Neural cell (in vitro differentiated cells): Measurements from ENCODE around the gene ZP1. TPM values are rescaled to one million over a fixed set of nuclear protein-coding genes. Genes with fewer than 3 reads are reported as not detected.

ENCODE experiments used
- H2AFZ ChIP-seq: fragments of 200-600, 300-800 bp; sonication (generic), shearing (Covaris generic); 2 replicates; pipeline ENCODE4 v1.6.0; 2014; ENCODE audit warnings: low read depth, mild to moderate bottlenecking, antibody characterized with exemption, low read length, moderate library complexity
- H3F3A ChIP-seq: fragments of 200-600 bp; shearing (Covaris generic); 2 replicates; pipeline ENCODE4 v1.6.1; 2016; ENCODE audit warnings: mild to moderate bottlenecking, moderate library complexity, mixed read lengths, antibody characterized with exemption, low read length; ENCODE audit not compliant: insufficient read depth, poor library complexity, severe bottlenecking
- H3K27ac ChIP-seq: fragments of 200-600, 300-800 bp; sonication (generic), shearing (Covaris generic); 2 replicates; pipeline ENCODE4 v1.5.1; 2014; ENCODE audit warnings: mild to moderate bottlenecking, low read length, moderate library complexity
- H3K27me3 ChIP-seq: fragments of 300-800, 200-600 bp; sonication (generic), shearing (Covaris generic); 2 replicates; pipeline ENCODE4 v1.6.0; 2014; ENCODE audit warnings: mild to moderate bottlenecking, low read depth, low read length, moderate library complexity; ENCODE audit not compliant: insufficient read depth
- H3K36me3 ChIP-seq: fragments of 300-800, 200-600 bp; sonication (generic), shearing (Covaris generic); 2 replicates; pipeline ENCODE4 v1.5.1; 2014; ENCODE audit warnings: mild to moderate bottlenecking, antibody characterized with exemption, low read length, moderate library complexity; ENCODE audit not compliant: insufficient read depth
- H3K4me2 ChIP-seq: fragments of 300-800, 200-600 bp; sonication (generic), shearing (Covaris generic); 2 replicates; pipeline ENCODE4 v1.6.0; 2014; ENCODE audit warnings: mild to moderate bottlenecking, low read length
- H3K4me3 ChIP-seq: fragments of 300-800, 200-600 bp; sonication (generic), shearing (Covaris generic); 2 replicates; pipeline ENCODE4 v1.5.1; 2014; ENCODE audit warnings: mild to moderate bottlenecking, low read length, moderate library complexity
- H3K79me2 ChIP-seq: fragments of 200-600 bp; shearing (Covaris generic); replicated peaks from 2 replicates; pipeline ENCODE4 v1.6.0; 2014; ENCODE audit warnings: mild to moderate bottlenecking, low read length, moderate library complexity; ENCODE audit not compliant: insufficient read depth
- H3K9ac ChIP-seq: fragments of 300-800, 200-600 bp; sonication (generic), shearing (Covaris generic); 2 replicates; pipeline ENCODE4 v1.6.1; 2016; ENCODE audit warnings: mild to moderate bottlenecking, low read length, mixed read lengths
- H3K9me2 ChIP-seq: fragments of 200-600 bp; shearing (Covaris generic); 2 replicates; pipeline ENCODE4 v1.6.1; 2016; ENCODE audit warnings: mild to moderate bottlenecking, low read length, mixed read lengths; ENCODE audit not compliant: insufficient read depth
- H3K9me3 ChIP-seq: fragments of 200-600, 300-800 bp; sonication (generic), shearing (Covaris generic); 2 replicates; pipeline ENCODE4 v1.6.1; 2016; ENCODE audit warnings: mild to moderate bottlenecking, mixed run types, low read length, moderate library complexity, mixed read lengths
- H4K20me1 ChIP-seq: fragments of 200-600 bp; shearing (Covaris generic); 2 replicates; pipeline ENCODE4 v1.6.1; 2016; ENCODE audit warnings: mild to moderate bottlenecking, mixed run types; ENCODE audit not compliant: insufficient read depth
- EP300 ChIP-seq: fragments of 450-650 bp; conservative IDR thresholded peaks from 2 replicates; pipeline ENCODE4 v1.6.1; 2014; ENCODE audit warnings: antibody characterized with exemption, mild to moderate bottlenecking, moderate library complexity; ENCODE audit not compliant: poor library complexity, severe bottlenecking
- EZH2 ChIP-seq: fragments of 200-600, 300-800 bp; shearing (Covaris generic), sonication (generic); IDR thresholded peaks from 2 replicates; pipeline ENCODE4 v1.6.1; 2014; ENCODE audit warnings: antibody characterized with exemption, low read length, borderline replicate concordance, mild to moderate bottlenecking; ENCODE audit not compliant: insufficient read depth, poor library complexity, severe bottlenecking
- MXI1 ChIP-seq: fragments of 450-650 bp; conservative IDR thresholded peaks from 2 replicates; pipeline ENCODE4 v1.6.1; 2014; ENCODE audit warnings: antibody characterized with exemption, mild to moderate bottlenecking; ENCODE audit not compliant: poor library complexity, severe bottlenecking
- POLR2AphosphoS5 ChIP-seq: IDR thresholded peaks from 2 replicates; pipeline ENCODE4 v1.6.1; 2012
- RAD21 ChIP-seq: fragments of 450-650 bp; conservative IDR thresholded peaks from 2 replicates; pipeline ENCODE4 v1.6.1; 2014; ENCODE audit warnings: antibody characterized with exemption, mild to moderate bottlenecking, moderate library complexity
- REST ChIP-seq: IDR thresholded peaks from 2 replicates; pipeline ENCODE4 v1.6.1; 2012; ENCODE audit warnings: borderline replicate concordance
- SMC3 ChIP-seq: fragments of 450-650 bp; conservative IDR thresholded peaks from 2 replicates; pipeline ENCODE4 v1.6.1; 2014; ENCODE audit warnings: antibody characterized with exemption, mild to moderate bottlenecking, moderate library complexity; ENCODE audit not compliant: poor library complexity
- TAF1 ChIP-seq: IDR thresholded peaks from 2 replicates; pipeline ENCODE4 v1.6.1; 2012; ENCODE audit warnings: low read depth
- polyA plus RNA-seq: library from polyadenylated mRNA; depleted of rRNA; stranded (reverse); fragments of >200 nt; gene quantifications from 2 replicates; pipeline ENCODE4 v1.2.3, GENCODE V29; 2014
- TF ChIP-seq, protein P1 (sequence below): fragments of 450-650 bp; IDR thresholded peaks from 2 replicates; pipeline ENCODE4 v1.5.1; 2014; ENCODE audit warnings: antibody characterized with exemption, mild to moderate bottlenecking, moderate library complexity; ENCODE audit not compliant: poor library complexity, severe bottlenecking

Gene ZP1
- polyA plus RNA-seq, 1 donor from 2014 or later = 1.5 TPM

- Histone ChIP-seq H3K9me3 (no peaks in the 10 kb centered on the region), H3K9ac (peak overlapping the region; percentile 96), H2AFZ (no peak overlapping the region), H3K4me3 (peak overlapping the region; percentile 82), H3K27ac (no peak overlapping the region), H3K36me3 (no peaks in the 10 kb centered on the region), H3F3A (no peaks in the 10 kb centered on the region), H3K79me2 (peaks cover 41% of the 10 kb centered on the region), H3K27me3 (no peaks in the 10 kb centered on the region), H3K4me2 (no peak overlapping the region), H4K20me1 (peaks cover 6% of the 10 kb centered on the region), H3K9me2 (no peaks in the 10 kb centered on the region)
- TF ChIP-seq, protein P1, sequence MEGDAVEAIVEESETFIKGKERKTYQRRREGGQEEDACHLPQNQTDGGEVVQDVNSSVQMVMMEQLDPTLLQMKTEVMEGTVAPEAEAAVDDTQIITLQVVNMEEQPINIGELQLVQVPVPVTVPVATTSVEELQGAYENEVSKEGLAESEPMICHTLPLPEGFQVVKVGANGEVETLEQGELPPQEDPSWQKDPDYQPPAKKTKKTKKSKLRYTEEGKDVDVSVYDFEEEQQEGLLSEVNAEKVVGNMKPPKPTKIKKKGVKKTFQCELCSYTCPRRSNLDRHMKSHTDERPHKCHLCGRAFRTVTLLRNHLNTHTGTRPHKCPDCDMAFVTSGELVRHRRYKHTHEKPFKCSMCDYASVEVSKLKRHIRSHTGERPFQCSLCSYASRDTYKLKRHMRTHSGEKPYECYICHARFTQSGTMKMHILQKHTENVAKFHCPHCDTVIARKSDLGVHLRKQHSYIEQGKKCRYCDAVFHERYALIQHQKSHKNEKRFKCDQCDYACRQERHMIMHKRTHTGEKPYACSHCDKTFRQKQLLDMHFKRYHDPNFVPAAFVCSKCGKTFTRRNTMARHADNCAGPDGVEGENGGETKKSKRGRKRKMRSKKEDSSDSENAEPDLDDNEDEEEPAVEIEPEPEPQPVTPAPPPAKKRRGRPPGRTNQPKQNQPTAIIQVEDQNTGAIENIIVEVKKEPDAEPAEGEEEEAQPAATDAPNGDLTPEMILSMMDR = no peak
- TF ChIP-seq TAF1 (no peak), EZH2 (no peak), RAD21 (no peak), SMC3 (no peak), EP300 (no peak), MXI1 (no peak), REST (no peak), POLR2AphosphoS5 (no peak)
Observed at GRCh38 chr11:60923326-60923725, 56.0 kb downstream of the ZP1 start.

DNA sequence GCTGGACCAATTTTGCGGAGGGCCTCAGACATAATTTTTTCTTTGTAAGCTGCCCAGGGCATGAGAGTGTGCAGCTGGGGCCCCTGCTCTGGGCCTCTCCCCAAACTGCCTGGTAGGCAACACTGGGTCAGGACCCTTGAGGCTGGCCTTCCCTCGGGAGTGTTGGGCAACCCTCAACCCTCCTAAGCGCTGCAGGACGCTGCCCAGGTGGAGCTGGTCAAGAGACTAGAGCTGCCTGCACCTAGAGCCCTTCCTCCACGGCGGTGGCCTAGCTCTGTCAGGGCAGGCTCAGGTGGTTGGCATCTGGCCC, 56.4 kb downstream of the ZP1 start:
- peaks cover 40% of the 10 kb centered on the region for H3K79me2 ChIP-seq
- peak overlapping the region; percentile 68 for H3K4me2 ChIP-seq
- no peaks in the 10 kb centered on the region for H3K9me2 ChIP-seq
- no peak for TF ChIP-seq EP300
- TF ChIP-seq REST = no peak
- TF ChIP-seq SMC3 = no peak
- TF ChIP-seq TAF1 = no peak
- TF ChIP-seq, protein P1 = no peak
- no peak for TF ChIP-seq POLR2AphosphoS5
- no peak for TF ChIP-seq RAD21
- TF ChIP-seq EZH2 = no peak
- TF ChIP-seq MXI1 = no peak
- no peaks in the 10 kb centered on the region for H3F3A ChIP-seq
- H3K9ac ChIP-seq = peak overlapping the region; percentile 96
- no peaks in the 10 kb centered on the region for H3K27me3 ChIP-seq
- H4K20me1 ChIP-seq = peaks cover 6% of the 10 kb centered on the region
- H3K4me3 ChIP-seq = peak overlapping the region; percentile 82
- H3K36me3 ChIP-seq = no peaks in the 10 kb centered on the region
- no peak overlapping the region for H2AFZ ChIP-seq
- no peak overlapping the region for H3K27ac ChIP-seq
- H3K9me3 ChIP-seq = no peaks in the 10 kb centered on the region
